GM19328 (cell line): ENCODE data around the gene KAT2A.

Experiments used
- ATAC-seq: cut with Tn5 transposase; IDR thresholded peaks from one replicate; pipeline ENCODE4 v1.9.1; 2021; ENCODE audit warnings: mild to moderate bottlenecking, moderate library complexity; ENCODE audit not compliant: unreplicated experiment

Gene KAT2A

GRCh38 chr17:42065201-42065600, 56.0 kb downstream of the KAT2A start:
- no peak for ATAC-seq
